ENCODE measurements around the gene GGTA1. TPM values are rescaled to one million over a fixed set of nuclear protein-coding genes. Genes with fewer than 3 reads are reported as not detected.

GGTA1 gene
- polyA plus RNA-seq, 1 donor (not counting 4 experiments of a cell fraction or from before 2014, with no cell fraction given): not detected

GRCh38 chr9:121505903-121506735 is 6.5 kb upstream of the GGTA1 start:
- no peaks in the 10 kb centered on the region for H3K79me2 ChIP-seq (ENCODE audit: control insufficient read depth, insufficient read depth, low read length)
- no peaks in the 10 kb centered on the region for H4K20me1 ChIP-seq (ENCODE audit: control insufficient read depth, extremely low read depth, insufficient read depth, low read length)
- TF ChIP-seq EZH2 (IDR thresholded peaks at IDR 0.05; ENCODE audit: low read length): no peak
- TF ChIP-seq CTCF (optimal IDR thresholded peaks at IDR 0.05 in 1 of 3, IDR thresholded peaks at IDR 0.05 in 1 of 3, conservative IDR thresholded peaks at IDR 0.05 in 1 of 3; ENCODE audit: extremely low read depth in 1 of 3, insufficient read depth in 2 of 3, low read length in 3 of 3): no peak
- FAIRE-seq: no peak
- no peak for DNase-seq (ENCODE audit: low read depth, low spot score)
- dilution Hi-C loops (cut with MboI; ENCODE audit: extremely low pct_ligation_motif_present, low sequenced_read_pairs): no loop called here
- H3K9me1 ChIP-seq (ENCODE audit: control insufficient read depth, extremely low read depth, insufficient read depth, low read length): no peaks in the 10 kb centered on the region
- H2AFZ ChIP-seq (ENCODE audit: control insufficient read depth, low read length): no peak overlapping the region
- no peak overlapping the region for H3K27ac ChIP-seq (ENCODE audit: control insufficient read depth, insufficient read depth, low read length)
- H3K36me3 ChIP-seq (ENCODE audit: control insufficient read depth in 2 of 2, extremely low read depth in 1 of 2, insufficient read depth in 2 of 2, low read length in 2 of 2): no peaks in the 10 kb centered on the region
- H3K9ac ChIP-seq (ENCODE audit: control insufficient read depth, extremely low read depth, insufficient read depth, low read length): no peak overlapping the region
- no peak overlapping the region for H3K4me2 ChIP-seq (ENCODE audit: control insufficient read depth, extremely low read depth, insufficient read depth, low read depth, low read length)
- H3K9me3 ChIP-seq (ENCODE audit: control insufficient read depth, low read depth, low read length): no peaks in the 10 kb centered on the region
- no peaks in the 10 kb centered on the region for H3K27me3 ChIP-seq (ENCODE audit: control insufficient read depth, extremely low read depth, insufficient read depth, low read length)
- H3K4me3 ChIP-seq (ENCODE audit: control insufficient read depth in 2 of 3, extremely low read depth in 1 of 3, insufficient read depth in 2 of 3, low read depth in 1 of 3, low read length in 3 of 3): no peak overlapping the region
- H3K4me1 ChIP-seq (ENCODE audit: control insufficient read depth, extremely low read depth, insufficient read depth, low read length): no peaks in the 10 kb centered on the region

- Histone ChIP-seq H3K4me1 (ENCODE audit: control insufficient read depth, extremely low read depth, insufficient read depth, low read length) (peaks cover 16% of the 10 kb centered on the region), H3K27me3 (ENCODE audit: control insufficient read depth, extremely low read depth, insufficient read depth, low read length) (peaks cover 18% of the 10 kb centered on the region), H3K36me3 (ENCODE audit: control insufficient read depth in 2 of 2, extremely low read depth in 1 of 2, insufficient read depth in 2 of 2, low read length in 2 of 2) (no peaks in the 10 kb centered on the region), H3K79me2 (ENCODE audit: control insufficient read depth, insufficient read depth, low read length) (no peaks in the 10 kb centered on the region), H3K4me3 (ENCODE audit: control insufficient read depth in 2 of 3, extremely low read depth in 1 of 3, insufficient read depth in 2 of 3, low read depth in 1 of 3, low read length in 3 of 3) (no peak overlapping the region), H3K27ac (ENCODE audit: control insufficient read depth, insufficient read depth, low read length) (no peak overlapping the region), H3K9me3 (ENCODE audit: control insufficient read depth, low read depth, low read length) (no peaks in the 10 kb centered on the region), H3K9me1 (ENCODE audit: control insufficient read depth, extremely low read depth, insufficient read depth, low read length) (no peaks in the 10 kb centered on the region), H4K20me1 (ENCODE audit: control insufficient read depth, extremely low read depth, insufficient read depth, low read length) (no peaks in the 10 kb centered on the region), H3K9ac (ENCODE audit: control insufficient read depth, extremely low read depth, insufficient read depth, low read length) (no peak overlapping the region), H2AFZ (ENCODE audit: control insufficient read depth, low read length) (no peak overlapping the region), H3K4me2 (ENCODE audit: control insufficient read depth, extremely low read depth, insufficient read depth, low read depth, low read length) (no peak overlapping the region)
- TF ChIP-seq EZH2 (IDR thresholded peaks at IDR 0.05; ENCODE audit: low read length) (no peak), CTCF (optimal IDR thresholded peaks at IDR 0.05 in 1 of 3, IDR thresholded peaks at IDR 0.05 in 1 of 3, conservative IDR thresholded peaks at IDR 0.05 in 1 of 3; ENCODE audit: extremely low read depth in 1 of 3, insufficient read depth in 2 of 3, low read length in 3 of 3) (no peak)
- DNase-seq (ENCODE audit: low read depth, low spot score): no peak
- no peak for FAIRE-seq
- dilution Hi-C loops (cut with MboI; ENCODE audit: extremely low pct_ligation_motif_present, low sequenced_read_pairs): no loop called here
Observed at GRCh38 chr9:121503444-121503843, 3.8 kb upstream of the GGTA1 start.
